Activated CD8-positive, alpha-beta memory T cell treated with anti-CD3 and anti-CD28 coated beads for 4 hours (primary cell): ENCODE data around the gene OR6J1.
"Not testable (repeated sequence)": the region's sequence is repeated elsewhere in the genome, so short reads cannot be mapped to it uniquely, and the experiment has no call there.

Experiments
- DNase-seq, 2 donors: peaks; one replicate each; pipeline ENCODE4 v3.0.0-alpha.2; 2020; ENCODE audit warnings: low read depth in 2 of 2

OR6J1 gene

GRCh38 chr14:22644305-22644635 is at the start of gene OR6J1:
Gene OR6J1, minus strand, starts transcription at chr14:22644352. Its CDS starts 9,541 bp downstream, at chr14:22634811.
- no peak for DNase-seq

GRCh38 chr14:22692194-22692593 is 48.0 kb upstream of the OR6J1 start:
- DNase-seq, result no peak

GRCh38 chr14:22691171-22691570 is 47.0 kb upstream of the OR6J1 start:
- DNase-seq, result no peak

GRCh38 chr14:22689199-22689598 is 45.0 kb upstream of the OR6J1 start:
- no peak for DNase-seq

GRCh38 chr14:22687969-22688368 is 43.8 kb upstream of the OR6J1 start:
- DNase-seq, result not testable (repeated sequence)

- DNase-seq, result not testable (repeated sequence)
These were observed 42.0 kb upstream of the OR6J1 start for GRCh38 chr14:22686176-22686611.

- DNase-seq, result no peak
These were observed 41.3 kb upstream of the OR6J1 start for GRCh38 chr14:22685467-22685866.

GRCh38 chr14:22683428-22683827 is 39.3 kb upstream of the OR6J1 start:
- not testable (repeated sequence) for DNase-seq

GRCh38 chr14:22678221-22678620 is 34.1 kb upstream of the OR6J1 start:
- no peak for DNase-seq

- DNase-seq, result not testable (repeated sequence)
These were observed 33.4 kb upstream of the OR6J1 start for GRCh38 chr14:22677551-22677950.

GRCh38 chr14:22671622-22672021 is 27.5 kb upstream of the OR6J1 start:
- DNase-seq, result no peak

GRCh38 chr14:22668863-22669262 is 24.7 kb upstream of the OR6J1 start:
- DNase-seq, result no peak

- no peak for DNase-seq
These were observed 24.3 kb upstream of the OR6J1 start for GRCh38 chr14:22668417-22668816.

- no peak for DNase-seq
These were observed 23.7 kb upstream of the OR6J1 start for GRCh38 chr14:22667881-22668280.

- no peak for DNase-seq
These were observed 22.2 kb upstream of the OR6J1 start for GRCh38 chr14:22666203-22666893.

GRCh38 chr14:22664261-22664660 is 20.1 kb upstream of the OR6J1 start:
- DNase-seq, result no peak

- DNase-seq, result no peak
These were observed 16.5 kb upstream of the OR6J1 start for GRCh38 chr14:22660654-22661053.

- no peak for DNase-seq
These were observed 14.8 kb upstream of the OR6J1 start for GRCh38 chr14:22658946-22659345.

- DNase-seq, result no peak
These were observed 13.7 kb upstream of the OR6J1 start for GRCh38 chr14:22657861-22658260.

GRCh38 chr14:22656945-22657731 is 13.0 kb upstream of the OR6J1 start:
- no peak for DNase-seq

GRCh38 chr14:22656226-22656625 is 12.1 kb upstream of the OR6J1 start:
- no peak for DNase-seq

- peak in 1 of 2 donors; percentile 12 for DNase-seq
These were observed 9.0 kb upstream of the OR6J1 start for GRCh38 chr14:22653012-22653621.

GRCh38 chr14:22651586-22651985 is 7.4 kb upstream of the OR6J1 start:
- no peak for DNase-seq
